K562 (cell line): Measurements from ENCODE around the gene SEMA3A. TPM values are rescaled to one million over a fixed set of nuclear protein-coding genes. Genes with fewer than 3 reads are reported as not detected.
A peak's percentile ranks its signal among the peaks of the same experiment; 100 is the strongest.

Experiments used
- ATAC-seq: fragments of 200-7000 bp; cut with Tn5 transposase; 3 replicates; pipeline ENCODE4 v1.9.1; 2020; ENCODE audit warnings: moderate library complexity
- BruUV-seq: library from RNA; stranded (reverse); fragments of 400-500 nt; replicated peaks from 2 replicates; lab custom pipeline; 2021; lab: Mats Ljungman, UMichigan
- CTCF ChIA-PET: fragments of 300-600 bp; formaldehyde crosslinking; extraction: SDS; loops from one replicate; lab custom pipeline; 2021; ENCODE audit warnings: low intra/inter-chr PET ratio; lab: Yijun Ruan, JAX
- POLR2A ChIA-PET: fragments of 300-600, 350-650 bp; sonication (Branson Sonifier 250); formaldehyde crosslinking; extraction: SDS; loops from one replicate; lab custom pipeline; 2021; ENCODE audit warnings: antibody characterized with exemption, inconsistent platforms; lab: Yijun Ruan, JAX
- DNase-seq, 4 experiments: peaks; one replicate each; pipeline versions ENCODE4 v3.0.0 to v3.0.0-alpha.2; 2011 to 2018; ENCODE audit warnings: low spot score in 3 of 4, mixed read lengths in 3 of 4; ENCODE audit errors: extremely low read depth in 1 of 4
- FAIRE-seq: peaks from 2 replicates; lab custom pipeline; 2011; peaks lifted over from hg19 to GRCh38; lab: Jason Lieb, UNC
- H2AFZ ChIP-seq: 2 replicates; pipeline ENCODE4 v1.6.0; 2011; ENCODE audit warnings: low read depth, low read length, control low read depth, inconsistent platforms
- H3K27ac ChIP-seq: fragments of 200-600 bp; 3 replicates; pipeline ENCODE4 v1.8.0; 2011; ENCODE audit warnings: low read depth, mild to moderate bottlenecking, control low read depth, inconsistent platforms, low read length, moderate library complexity, mixed read lengths; ENCODE audit errors: extremely low read depth
- H3K27me3 ChIP-seq, 2 experiments: fragments of 300-600 bp in 1 of 2; 2 replicates in 1 of 2; 3 replicates in 1 of 2; pipeline versions ENCODE4 v1.6.0 to v1.8.0; 2011; ENCODE audit warnings: inconsistent platforms in 2 of 2, low read length in 2 of 2, mild to moderate bottlenecking in 1 of 2, mixed read lengths in 1 of 2, moderate library complexity in 1 of 2; ENCODE audit not compliant: control insufficient read depth in 2 of 2, insufficient read depth in 2 of 2
- H3K36me3 ChIP-seq: fragments of 300-600 bp; 3 replicates; pipeline ENCODE4 v1.8.0; 2011; ENCODE audit warnings: mild to moderate bottlenecking, low read length, inconsistent platforms; ENCODE audit not compliant: control insufficient read depth, insufficient read depth
- H3K4me1 ChIP-seq, 2 experiments: fragments of 200-600 bp in 1 of 2; replicated peaks in 1 of 2; 2 replicates in 1 of 2; 3 replicates in 1 of 2; pipeline versions ENCODE4 v1.5.1 to v1.8.0; 2011; ENCODE audit warnings: inconsistent platforms in 2 of 2, low read length in 2 of 2, mild to moderate bottlenecking in 1 of 2, mixed read lengths in 1 of 2, moderate library complexity in 1 of 2; ENCODE audit not compliant: control insufficient read depth in 2 of 2, insufficient read depth in 2 of 2
- H3K4me2 ChIP-seq: 2 replicates; pipeline ENCODE4 v1.6.1; 2011; ENCODE audit warnings: low read length, control low read depth, inconsistent platforms, mixed read lengths; ENCODE audit not compliant: insufficient read depth
- H3K4me3 ChIP-seq: fragments of 200-600 bp; sonication (generic), shearing (Covaris generic); 2 replicates; pipeline ENCODE4 v1.5.1; 2016; ENCODE audit warnings: control low read depth, inconsistent platforms
- H3K79me2 ChIP-seq: fragments of 200-600 bp; 3 replicates; pipeline ENCODE4 v1.8.0; 2011; ENCODE audit warnings: low read length, inconsistent platforms; ENCODE audit not compliant: control insufficient read depth, insufficient read depth
- H3K9ac ChIP-seq, 2 experiments: 2 replicates each; pipeline versions ENCODE4 v1.6.0 to v1.6.1; 2011; ENCODE audit warnings: low read depth in 2 of 2, low read length in 2 of 2, control low read depth in 1 of 2, inconsistent platforms in 1 of 2, mild to moderate bottlenecking in 1 of 2, mixed read lengths in 1 of 2; ENCODE audit not compliant: insufficient read depth in 1 of 2
- H3K9me1 ChIP-seq: one replicate; pipeline ENCODE4 v1.6.0; 2011; ENCODE audit warnings: inconsistent platforms, mild to moderate bottlenecking, low read length, moderate library complexity; ENCODE audit not compliant: control insufficient read depth, insufficient read depth
- H3K9me3 ChIP-seq: replicated peaks from 2 replicates; pipeline ENCODE4 v1.5.1; 2011; ENCODE audit warnings: low read depth, low read length, inconsistent platforms; ENCODE audit not compliant: control insufficient read depth, insufficient read depth
- H4K20me1 ChIP-seq: replicated peaks from 2 replicates; pipeline ENCODE4 v1.6.1; 2011; ENCODE audit warnings: low read length, inconsistent platforms, mixed read lengths; ENCODE audit not compliant: control insufficient read depth, insufficient read depth
- ATF2 ChIP-seq: sonication (generic); formaldehyde crosslinking; IDR thresholded peaks from 2 replicates; pipeline ENCODE4 v1.8.1; 2022; ENCODE audit warnings: missing genetic modification reagents
- CBFA2T3 ChIP-seq: fragments of 450-650 bp; IDR thresholded peaks from 2 replicates; pipeline ENCODE4 v1.6.1; 2017
- EHMT2 ChIP-seq: fragments of 450-650 bp; IDR thresholded peaks from 2 replicates; pipeline ENCODE4 v1.6.1; 2018; ENCODE audit warnings: antibody characterized with exemption
- GATA2 ChIP-seq: sonication (generic); formaldehyde crosslinking; IDR thresholded peaks from 2 replicates; pipeline ENCODE4 v1.4.0; 2020; ENCODE audit warnings: mild to moderate bottlenecking, missing genetic modification reagents
- ILK ChIP-seq: fragments of 450-650 bp; IDR thresholded peaks from 2 replicates; pipeline ENCODE4 v1.6.1; 2016; ENCODE audit warnings: missing genetic modification characterization, low read depth, mild to moderate bottlenecking, missing compliant biosample characterization, moderate library complexity, borderline replicate concordance
- SLC30A9 ChIP-seq: fragments of 250-450 bp; sonication (Bioruptor Pico); IDR thresholded peaks from 2 replicates; pipeline ENCODE4 v1.8.0; 2022; ENCODE audit warnings: mild to moderate bottlenecking, moderate library complexity
- STAT5A ChIP-seq: IDR thresholded peaks from 2 replicates; pipeline ENCODE4 v1.6.1; 2012; ENCODE audit warnings: low read length, inconsistent platforms, borderline replicate concordance
- STAT5B ChIP-seq: fragments of 250-450 bp; sonication (Bioruptor Pico); IDR thresholded peaks from 2 replicates; pipeline ENCODE4 v1.8.0; 2021; ENCODE audit warnings: mild to moderate bottlenecking, inconsistent platforms
- TCF3 ChIP-seq: sonication (generic); formaldehyde crosslinking; IDR thresholded peaks from 2 replicates; pipeline ENCODE4 v1.4.0; 2020; ENCODE audit warnings: mild to moderate bottlenecking, missing genetic modification reagents
- U2AF1 ChIP-seq: fragments of 200-400 bp; formaldehyde crosslinking; optimal IDR thresholded peaks from 2 replicates; pipeline ENCODE3; 2017; ENCODE audit warnings: mild to moderate bottlenecking, low read depth, low read length, moderate library complexity
- XRCC4 ChIP-seq: IDR thresholded peaks from one replicate; pipeline ENCODE4 v1.6.1; 2011; ENCODE audit not compliant: insufficient read depth, insufficient read length; ENCODE audit errors: extremely low read depth
- ZFP36 ChIP-seq: fragments of 150-350 bp; IDR thresholded peaks from 2 replicates; pipeline ENCODE4 v1.6.1; 2018; ENCODE audit warnings: low read length, low read depth; ENCODE audit not compliant: partially characterized antibody
- WGBS: fragments of 100-300 bp; shearing (Covaris generic); methylation state at CpG from one replicate; pipeline ENCODE4 v1.1.6; 2016; ENCODE audit warnings: low coverage, mixed read lengths; ENCODE audit not compliant: insufficient coverage; ENCODE audit errors: missing lambda C conversion rate; 5-methylcytosine and 5-hydroxymethylcytosine counted together
- in situ Hi-C: fragments of 300-500 bp; cut with MboI; formaldehyde crosslinking; loops from 4 replicates; pipeline ENCODE4 v1.15.0; 2018; ENCODE audit warnings: inconsistent platforms, mixed read lengths
- intact Hi-C: fragments of 100-400 bp; cut with micrococcal nuclease; formaldehyde crosslinking; loops from 2 replicates; pipeline ENCODE4 v1.14.2; 2022
- polyA plus RNA-seq, 8 experiments: library from polyadenylated mRNA; depleted of rRNA in 4 of 8; stranded (reverse) in 5 of 8; unstranded in 3 of 8; fragments of >200 nt; fragmentation: Nextera tagmentation in 2 of 8; fragmentation: Illumina TruSeq in 1 of 8; extraction: Ambion mirVana in 2 of 8; extraction: Trizol in 1 of 8; gene quantifications; 2 replicates each; pipeline versions ENCODE4 v1.2.1 to v1.2.3, GENCODE V29; 2011 to 2014; ENCODE audit warnings: inconsistent platforms in 1 of 8, missing spikeins in 1 of 8
- total RNA-seq, 7 experiments: library from RNA; depleted of rRNA in 6 of 7; stranded (reverse); fragments of >200 nt in 6 of 7; fragmentation: Illumina TruSeq in 2 of 7; extraction: Trizol in 2 of 7; gene quantifications; 2 replicates each; pipeline versions ENCODE4 v1.2.1 to v1.2.3, GENCODE V29; 2011 to 2021; ENCODE audit warnings: low replicate concordance in 1 of 7
- TF ChIP-seq, protein P1 (sequence below): fragments of 150-350 bp; IDR thresholded peaks from 2 replicates; pipeline ENCODE4 v1.6.1; 2014; ENCODE audit warnings: low read depth, mild to moderate bottlenecking, low read length, borderline replicate concordance

Gene SEMA3A
- total and polyA plus RNA-seq, 9 of the 15 experiments (the other 6 are each of a cell fraction or from before 2014, with no cell fraction given): 0.36 to 3.0 (median 1.1) TPM

- no peak overlapping the region for H3K4me2 ChIP-seq
- intact Hi-C loops: no loop called here
- POLR2A ChIA-PET: no interaction called here
Measured at GRCh38 chr7:84021292-84021908, 173.2 kb downstream of the SEMA3A start.

DNA sequence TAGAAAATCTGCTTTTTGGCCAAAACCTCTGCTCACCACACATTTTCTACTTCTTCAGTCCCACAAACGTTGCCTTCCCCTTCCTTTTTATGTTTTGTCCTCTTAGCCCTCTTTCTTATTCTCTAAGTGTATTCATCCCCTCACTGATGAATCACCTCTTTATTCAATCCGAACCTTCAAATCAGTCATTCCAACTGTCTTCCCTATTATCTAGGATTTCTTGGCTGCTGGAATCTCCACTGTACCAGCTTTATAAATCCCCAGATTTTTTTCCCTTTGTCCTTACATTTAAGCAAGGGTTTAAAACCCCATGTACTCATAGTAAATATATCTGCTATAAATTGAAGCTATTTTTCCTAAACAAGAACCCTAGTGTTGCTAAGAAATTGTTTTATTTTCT lies 176.9 kb downstream of the SEMA3A start:
- Histone ChIP-seq H4K20me1 (no peaks in the 10 kb centered on the region), H3K4me3 (no peak overlapping the region), H3K27me3 (no peaks in the 10 kb centered on the region), H2AFZ (no peak overlapping the region), H3K27ac (no peak overlapping the region), H3K4me2 (no peak overlapping the region), H3K9me1 (no peaks in the 10 kb centered on the region), H3K9me3 (no peaks in the 10 kb centered on the region), H3K9ac (no peak overlapping the region), H3K79me2 (no peaks in the 10 kb centered on the region), H3K4me1 (no peaks in the 10 kb centered on the region), H3K36me3 (no peaks in the 10 kb centered on the region)
- FAIRE-seq (no peak), DNase-seq (no peak), ATAC-seq (no peak)
- ChIA-PET CTCF (no interaction called here), POLR2A (no interaction called here)
- in situ Hi-C loops (no loop called here), intact Hi-C loops (no loop called here)
- WGBS: 6% methylated on average over 2 of the region's 2 CpGs
- no TSS peak for BruUV-seq
- TF ChIP-seq EHMT2 (no peak), ATF2 (CRISPR knock-in tag) (no peak), STAT5B (no peak), ILK (tag) (no peak), GATA2 (CRISPR knock-in tag) (no peak), U2AF1 (no peak), XRCC4 (no peak), SLC30A9 (CRISPR knock-in tag) (no peak)
- TF ChIP-seq, protein P1, sequence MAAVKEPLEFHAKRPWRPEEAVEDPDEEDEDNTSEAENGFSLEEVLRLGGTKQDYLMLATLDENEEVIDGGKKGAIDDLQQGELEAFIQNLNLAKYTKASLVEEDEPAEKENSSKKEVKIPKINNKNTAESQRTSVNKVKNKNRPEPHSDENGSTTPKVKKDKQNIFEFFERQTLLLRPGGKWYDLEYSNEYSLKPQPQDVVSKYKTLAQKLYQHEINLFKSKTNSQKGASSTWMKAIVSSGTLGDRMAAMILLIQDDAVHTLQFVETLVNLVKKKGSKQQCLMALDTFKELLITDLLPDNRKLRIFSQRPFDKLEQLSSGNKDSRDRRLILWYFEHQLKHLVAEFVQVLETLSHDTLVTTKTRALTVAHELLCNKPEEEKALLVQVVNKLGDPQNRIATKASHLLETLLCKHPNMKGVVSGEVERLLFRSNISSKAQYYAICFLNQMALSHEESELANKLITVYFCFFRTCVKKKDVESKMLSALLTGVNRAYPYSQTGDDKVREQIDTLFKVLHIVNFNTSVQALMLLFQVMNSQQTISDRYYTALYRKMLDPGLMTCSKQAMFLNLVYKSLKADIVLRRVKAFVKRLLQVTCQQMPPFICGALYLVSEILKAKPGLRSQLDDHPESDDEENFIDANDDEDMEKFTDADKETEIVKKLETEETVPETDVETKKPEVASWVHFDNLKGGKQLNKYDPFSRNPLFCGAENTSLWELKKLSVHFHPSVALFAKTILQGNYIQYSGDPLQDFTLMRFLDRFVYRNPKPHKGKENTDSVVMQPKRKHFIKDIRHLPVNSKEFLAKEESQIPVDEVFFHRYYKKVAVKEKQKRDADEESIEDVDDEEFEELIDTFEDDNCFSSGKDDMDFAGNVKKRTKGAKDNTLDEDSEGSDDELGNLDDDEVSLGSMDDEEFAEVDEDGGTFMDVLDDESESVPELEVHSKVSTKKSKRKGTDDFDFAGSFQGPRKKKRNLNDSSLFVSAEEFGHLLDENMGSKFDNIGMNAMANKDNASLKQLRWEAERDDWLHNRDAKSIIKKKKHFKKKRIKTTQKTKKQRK: no peak

More at GRCh38 chr7:84021292-84021908, 173.2 kb downstream of the SEMA3A start:
- no TSS peak for BruUV-seq
- Histone ChIP-seq H3K27ac (no peak overlapping the region), H3K9me1 (no peaks in the 10 kb centered on the region), H3K9me3 (no peaks in the 10 kb centered on the region), H2AFZ (no peak overlapping the region), H3K4me1 (no peaks in the 10 kb centered on the region), H3K4me3 (no peak overlapping the region), H3K79me2 (no peaks in the 10 kb centered on the region), H3K9ac (no peak overlapping the region), H3K27me3 (no peaks in the 10 kb centered on the region), H3K36me3 (no peaks in the 10 kb centered on the region), H4K20me1 (no peaks in the 10 kb centered on the region)
- 3% methylated on average over 6 of the region's 6 CpGs for WGBS
- CTCF ChIA-PET: no interaction called here
- FAIRE-seq (no peak), ATAC-seq (no peak), DNase-seq (no peak)
- in situ Hi-C loops: no loop called here
- TF ChIP-seq STAT5A (no peak), ZFP36 (no peak), CBFA2T3 (peak; percentile 20; the same call in 1 of the 2 replicates), TCF3 (peak; percentile 63)
